ENCODE data around the gene PSORS1C1.

DNA sequence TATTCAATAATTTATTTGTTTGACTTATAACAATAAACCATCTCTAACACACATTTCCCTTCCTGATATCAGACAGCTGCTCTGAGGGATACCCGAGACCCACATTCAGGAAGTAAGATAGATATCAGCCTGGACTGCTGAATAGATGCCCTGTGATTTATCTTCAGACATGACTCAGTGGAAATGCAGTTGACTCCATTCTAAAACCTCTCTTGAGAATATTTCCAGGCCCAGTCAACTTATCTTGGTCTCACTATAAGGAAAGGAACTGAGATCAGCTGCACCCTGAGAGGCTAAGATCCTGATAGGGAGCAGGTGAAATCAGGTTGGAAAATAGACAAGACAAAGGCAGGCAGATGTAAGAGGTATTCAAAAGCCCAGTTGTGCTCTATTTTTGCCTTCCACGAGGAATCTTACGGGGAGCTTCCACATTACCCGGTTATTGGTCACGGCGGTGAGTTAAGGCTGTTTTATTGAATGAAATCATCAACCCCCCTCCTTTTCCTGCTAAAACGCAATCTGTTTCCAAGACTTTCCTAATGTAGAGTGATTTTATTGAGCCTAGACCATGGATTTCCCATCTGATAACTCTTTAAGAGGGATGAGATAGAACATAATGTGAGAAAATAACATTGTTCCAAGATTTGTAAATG, 27.7 kb upstream of the PSORS1C1 start:
- no peak for TF ChIP-seq POLR2AphosphoS5 (IDR thresholded peaks at IDR 0.05)
- TF ChIP-seq EP300 (IDR thresholded peaks at IDR 0.05), result no peak
- TF ChIP-seq, protein P1, sequence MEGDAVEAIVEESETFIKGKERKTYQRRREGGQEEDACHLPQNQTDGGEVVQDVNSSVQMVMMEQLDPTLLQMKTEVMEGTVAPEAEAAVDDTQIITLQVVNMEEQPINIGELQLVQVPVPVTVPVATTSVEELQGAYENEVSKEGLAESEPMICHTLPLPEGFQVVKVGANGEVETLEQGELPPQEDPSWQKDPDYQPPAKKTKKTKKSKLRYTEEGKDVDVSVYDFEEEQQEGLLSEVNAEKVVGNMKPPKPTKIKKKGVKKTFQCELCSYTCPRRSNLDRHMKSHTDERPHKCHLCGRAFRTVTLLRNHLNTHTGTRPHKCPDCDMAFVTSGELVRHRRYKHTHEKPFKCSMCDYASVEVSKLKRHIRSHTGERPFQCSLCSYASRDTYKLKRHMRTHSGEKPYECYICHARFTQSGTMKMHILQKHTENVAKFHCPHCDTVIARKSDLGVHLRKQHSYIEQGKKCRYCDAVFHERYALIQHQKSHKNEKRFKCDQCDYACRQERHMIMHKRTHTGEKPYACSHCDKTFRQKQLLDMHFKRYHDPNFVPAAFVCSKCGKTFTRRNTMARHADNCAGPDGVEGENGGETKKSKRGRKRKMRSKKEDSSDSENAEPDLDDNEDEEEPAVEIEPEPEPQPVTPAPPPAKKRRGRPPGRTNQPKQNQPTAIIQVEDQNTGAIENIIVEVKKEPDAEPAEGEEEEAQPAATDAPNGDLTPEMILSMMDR (IDR thresholded peaks at IDR 0.05), result no peak
- TF ChIP-seq POLR2A (IDR thresholded peaks at IDR 0.05), result no peak
